AG10803 (cell line): ENCODE measurements around the gene UST.

ENCODE experiments used
- DNase-seq: peaks from one replicate; pipeline ENCODE4 v3.0.0; 2010; ENCODE audit warnings: low read depth
- H3K4me3 ChIP-seq: 2 replicates; pipeline ENCODE4 v1.5.1; 2011; ENCODE audit warnings: mild to moderate bottlenecking, low read length, control low read depth
- CTCF ChIP-seq: conservative IDR thresholded peaks from 2 replicates; pipeline ENCODE4 v1.5.1; 2011; ENCODE audit warnings: mild to moderate bottlenecking, low read length, control low read depth, inconsistent platforms

The UST gene

GRCh38 chr6:148703900-148704299 lies 42.9 kb upstream of the UST start:
- TF ChIP-seq CTCF = no peak
- DNase-seq = no peak
- H3K4me3 ChIP-seq = no peak overlapping the region

DNA sequence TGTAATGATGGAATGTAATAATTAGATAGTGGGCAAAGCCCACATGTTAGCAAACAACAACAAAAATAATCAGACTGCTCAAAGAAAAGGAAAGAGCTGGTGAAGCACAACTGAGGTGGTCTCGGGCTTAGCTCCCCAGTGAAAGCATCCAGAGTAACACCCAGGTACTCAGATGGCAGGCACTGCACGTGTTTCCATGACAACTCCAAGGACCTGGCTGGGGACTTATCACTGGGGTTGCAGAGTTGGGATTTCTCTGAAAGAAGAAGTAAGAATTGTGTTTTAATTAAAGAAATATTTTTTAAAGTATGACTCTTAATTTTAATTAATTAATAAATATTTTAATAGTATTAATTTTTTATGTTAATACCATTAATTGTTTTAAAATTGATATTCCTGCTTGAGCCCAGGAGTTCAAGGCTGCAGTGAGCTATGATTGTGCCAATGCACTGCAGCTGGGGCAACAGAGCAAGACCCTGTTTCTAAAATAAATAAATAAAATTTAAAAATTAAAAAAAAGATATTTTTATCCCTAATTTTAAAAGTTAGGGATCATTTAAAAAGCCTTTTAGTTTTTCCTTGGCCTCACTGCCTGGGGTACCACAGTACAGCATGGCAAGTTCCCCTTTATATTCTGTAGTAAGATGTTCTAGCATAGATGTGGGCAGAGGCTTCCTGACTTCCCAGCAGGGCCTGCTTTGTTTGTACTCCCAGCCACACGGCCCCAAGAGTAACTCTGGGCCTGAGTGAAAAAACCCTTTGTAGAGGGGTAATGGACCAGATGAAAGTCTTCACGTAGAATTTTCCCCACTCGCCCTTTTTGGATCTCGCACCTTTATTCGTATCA lies 42.2 kb upstream of the UST start:
- DNase-seq = no peak
- no peak for TF ChIP-seq CTCF
- H3K4me3 ChIP-seq = no peak overlapping the region

GRCh38 chr6:148708707-148709106 lies 38.1 kb upstream of the UST start:
- DNase-seq = no peak
- no peak for TF ChIP-seq CTCF
- H3K4me3 ChIP-seq = no peak overlapping the region

DNA sequence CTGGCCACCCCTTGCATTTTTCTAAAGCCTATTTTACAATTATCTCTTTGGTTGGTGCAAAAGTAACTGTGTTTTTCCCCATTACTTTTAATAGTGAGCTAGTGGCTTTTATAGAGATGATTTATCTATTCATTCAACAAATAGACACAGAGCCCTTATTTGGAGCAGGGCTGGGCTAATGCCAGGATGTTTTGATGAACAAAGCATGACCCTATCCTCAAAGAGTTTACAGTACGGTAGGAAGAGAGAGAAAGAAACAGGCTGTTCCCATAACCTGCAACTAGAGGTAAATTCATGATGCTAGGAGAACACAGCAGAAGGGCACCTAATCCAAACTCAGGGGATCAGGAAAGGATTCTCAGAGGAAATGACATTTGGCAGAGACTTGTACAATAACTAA lies 37.3 kb upstream of the UST start:
- TF ChIP-seq CTCF = no peak
- no peak for DNase-seq
- H3K4me3 ChIP-seq = no peak overlapping the region

- TF ChIP-seq CTCF = no peak
These were observed 34.8 kb upstream of the UST start for GRCh38 chr6:148711833-148712654.

GRCh38 chr6:148713033-148713738 lies 33.6 kb upstream of the UST start:
- DNase-seq = no peak
- no peak overlapping the region for H3K4me3 ChIP-seq
- TF ChIP-seq CTCF = no peak

More at GRCh38 chr6:148711833-148712654, 34.8 kb upstream of the UST start:
- no peak overlapping the region for H3K4me3 ChIP-seq
- peak; percentile 37 for DNase-seq
